GM19467 (cell line): ENCODE measurements around the gene ARPP19.
"Not testable (repeated sequence)": the region's sequence is repeated elsewhere in the genome, so short reads cannot be mapped to it uniquely, and the experiment has no call there.

ENCODE experiments used
- ATAC-seq: cut with Tn5 transposase; IDR thresholded peaks from one replicate; pipeline ENCODE4 v1.9.1; 2021; ENCODE audit warnings: mild to moderate bottlenecking, moderate library complexity; ENCODE audit not compliant: unreplicated experiment

The ARPP19 gene

DNA sequence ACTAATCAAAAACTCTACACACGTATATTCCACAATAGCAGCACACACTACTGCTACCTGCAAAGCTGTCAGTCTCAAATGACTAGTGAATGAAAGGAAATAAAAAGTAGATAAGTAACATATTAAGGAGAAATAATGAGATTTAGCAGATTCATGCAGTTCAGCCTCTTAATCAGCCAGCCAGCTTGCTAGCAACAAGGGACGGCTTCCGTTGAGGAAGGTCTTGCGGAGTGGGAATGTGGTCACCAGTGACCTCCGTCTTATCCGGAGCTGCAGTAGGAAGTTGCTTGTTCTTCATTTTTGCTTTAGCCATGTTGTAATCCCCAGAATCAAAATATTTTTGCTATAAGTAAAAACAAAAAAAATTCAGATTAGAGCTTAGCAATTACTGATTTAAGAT lies 17.1 kb downstream of the ARPP19 start:
- ATAC-seq = no peak

DNA sequence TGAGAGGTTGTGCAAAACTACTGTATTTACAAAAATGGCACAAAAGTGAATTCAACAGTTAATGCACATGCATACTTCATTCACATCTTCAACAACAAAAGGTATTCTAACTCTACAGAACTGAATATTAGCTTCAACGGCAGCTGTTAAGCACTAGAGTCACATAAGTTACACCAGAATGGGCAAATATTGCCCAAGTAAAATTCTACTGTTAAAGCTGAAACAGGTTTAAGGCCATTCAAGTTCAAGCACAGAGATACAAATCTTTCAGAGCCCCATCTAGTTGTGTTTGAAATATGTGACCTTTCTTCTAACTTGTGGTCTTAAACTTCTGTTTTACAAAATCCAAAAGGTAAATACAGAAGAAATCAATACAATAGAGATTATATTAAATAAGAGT lies 17.6 kb downstream of the ARPP19 start:
- not testable (repeated sequence) for ATAC-seq

DNA sequence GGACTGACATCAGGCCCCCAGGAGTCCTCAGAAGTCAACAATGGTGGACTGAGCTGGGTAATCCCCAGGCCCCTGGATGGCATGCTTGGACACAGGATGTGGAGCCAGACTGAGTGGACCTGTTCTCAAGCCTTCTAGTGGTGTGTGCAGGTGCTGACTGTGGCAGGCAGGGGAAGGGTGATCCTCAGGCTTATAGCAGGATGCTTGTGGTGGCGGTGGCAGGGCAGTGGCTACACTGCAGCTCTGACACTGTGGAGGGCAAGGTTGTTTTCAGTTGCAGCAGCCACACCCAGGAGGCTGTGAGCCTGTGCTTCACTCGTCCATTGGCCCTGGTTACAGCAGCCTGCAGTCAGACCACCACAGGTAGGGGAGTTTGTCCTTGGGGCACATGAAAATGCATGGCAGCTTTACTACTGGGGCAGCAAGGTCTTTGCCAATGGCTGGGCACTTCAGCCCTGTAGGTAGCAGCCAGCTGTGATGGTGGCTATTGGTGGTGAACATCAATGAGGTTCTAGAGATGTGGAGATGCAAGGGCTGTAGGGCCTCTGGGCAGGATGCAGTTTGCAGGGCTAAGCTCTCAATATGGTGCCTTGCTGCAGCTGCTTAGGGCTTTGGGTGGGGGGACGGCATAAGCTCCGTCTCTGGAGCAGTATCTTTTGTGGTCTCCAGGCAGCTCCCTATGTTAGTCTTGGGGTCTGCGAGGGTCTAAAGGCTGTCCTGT lies 22.6 kb downstream of the ARPP19 start:
- ATAC-seq = no peak

DNA sequence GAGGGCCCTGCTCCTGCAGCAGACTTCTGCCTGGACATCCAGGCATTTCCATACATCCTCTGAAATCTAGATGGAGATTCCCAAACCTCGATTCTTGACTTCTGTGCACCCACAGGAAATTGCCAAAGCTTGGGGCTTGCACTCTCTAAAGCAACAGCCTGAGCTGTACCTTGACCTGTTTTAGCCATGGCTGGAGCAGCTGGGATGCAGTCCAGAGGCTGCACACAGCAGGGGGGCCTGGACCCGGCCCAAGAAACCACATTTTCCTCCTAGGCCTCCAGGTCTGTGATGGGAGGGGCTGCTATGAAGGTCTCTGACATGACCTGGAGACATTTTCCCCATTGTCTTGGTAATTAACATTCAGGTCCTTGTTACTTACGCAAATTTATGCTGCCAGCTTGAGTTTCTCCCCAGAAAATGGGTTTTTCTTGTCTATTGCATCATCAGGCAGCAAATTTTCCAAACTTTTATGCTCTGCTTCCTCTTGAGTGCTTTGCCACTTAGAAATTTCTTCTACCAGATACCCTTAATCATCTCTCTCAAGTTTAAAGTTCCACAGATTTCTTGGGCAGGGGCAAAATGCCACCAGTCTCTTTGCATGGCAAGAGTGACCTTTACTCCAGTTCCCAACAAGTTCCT lies 28.3 kb downstream of the ARPP19 start:
- ATAC-seq = no peak

DNA sequence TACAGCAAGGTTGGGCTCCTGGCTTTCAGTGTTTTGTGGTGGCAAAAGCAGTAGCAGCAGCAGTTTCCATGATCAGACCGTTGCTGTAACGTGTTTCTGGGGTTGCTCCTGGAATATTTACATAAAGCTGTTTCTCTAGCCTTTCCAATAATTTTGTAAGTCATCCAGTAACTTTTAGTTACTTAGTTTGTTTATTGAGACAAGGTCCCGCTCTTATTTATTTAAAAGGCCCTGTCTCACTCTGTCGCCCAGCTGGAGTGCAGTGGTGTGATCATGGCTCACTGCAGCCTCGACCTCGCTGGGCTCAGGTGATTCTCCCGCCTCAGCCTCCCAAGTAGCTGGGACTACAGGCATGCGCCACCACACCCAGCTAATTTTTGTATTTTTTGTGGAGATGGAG lies 31.4 kb downstream of the ARPP19 start:
- no peak for ATAC-seq

DNA sequence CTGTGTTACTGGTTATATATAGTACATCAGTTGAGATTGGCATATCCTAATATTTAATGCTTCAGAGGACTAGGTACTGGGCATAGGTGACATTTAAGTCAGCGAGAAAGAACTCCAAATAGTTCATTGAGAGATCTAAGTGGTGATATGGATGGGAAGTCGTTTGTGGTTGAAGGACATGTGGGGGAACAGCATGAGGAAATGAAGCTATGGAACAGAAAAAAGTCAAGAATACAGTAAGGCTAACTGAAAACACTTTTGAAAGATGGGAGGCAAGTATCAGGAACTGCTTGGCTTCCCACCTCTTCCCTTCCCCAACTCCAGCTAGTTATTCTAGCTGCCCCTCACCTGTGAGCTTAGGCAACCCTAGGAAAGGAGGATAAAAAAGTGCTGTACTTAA lies 36.4 kb downstream of the ARPP19 start:
- no peak for ATAC-seq

DNA sequence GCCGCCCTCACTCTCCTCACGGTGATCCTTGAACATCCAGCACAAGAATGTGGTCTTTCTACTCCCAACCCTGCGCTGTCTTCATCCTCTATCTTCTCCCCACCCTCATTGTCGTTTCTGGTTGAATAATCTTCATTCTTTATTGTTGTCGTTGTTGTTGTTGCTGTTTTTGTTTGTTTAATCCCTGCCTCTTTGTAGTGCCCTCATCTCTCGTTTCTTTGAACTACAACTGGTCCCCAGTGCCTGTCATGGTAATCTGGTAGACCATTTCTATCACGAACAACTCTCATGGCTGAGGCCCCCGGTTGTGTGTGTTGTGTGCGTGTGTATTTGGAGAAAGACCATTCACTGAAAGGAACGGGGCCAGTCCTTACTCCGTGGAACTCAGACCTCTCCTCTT lies 38.9 kb downstream of the ARPP19 start:
- no peak for ATAC-seq

DNA sequence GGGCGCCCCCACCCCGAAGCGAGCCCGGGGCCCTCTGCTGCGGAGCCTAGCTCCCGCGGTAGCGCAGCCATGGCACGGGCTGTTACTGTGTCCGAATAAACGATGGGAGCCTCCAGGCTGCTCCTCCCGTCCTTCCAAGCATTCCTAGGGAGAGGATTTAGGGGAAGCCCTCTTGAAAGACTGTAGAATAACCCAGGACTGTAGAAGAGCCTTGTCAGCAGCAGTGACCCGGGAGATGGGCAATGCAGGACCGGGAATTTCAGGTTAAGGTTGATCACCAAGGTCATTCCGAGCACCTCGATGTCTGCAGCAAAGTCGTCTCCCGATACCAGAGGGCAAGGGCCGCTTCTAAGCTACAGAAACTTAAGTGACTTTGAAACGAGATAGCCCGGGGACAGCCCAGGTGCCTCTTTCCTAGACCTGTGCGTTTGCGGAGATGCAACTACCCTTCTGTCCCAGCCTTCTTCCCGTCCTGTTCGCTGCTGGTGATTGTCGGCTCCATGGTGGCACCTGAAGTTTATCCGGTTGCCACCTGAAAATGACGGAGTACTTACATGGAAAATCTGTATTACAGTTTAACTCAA lies 39.4 kb downstream of the ARPP19 start:
- no peak for ATAC-seq

DNA sequence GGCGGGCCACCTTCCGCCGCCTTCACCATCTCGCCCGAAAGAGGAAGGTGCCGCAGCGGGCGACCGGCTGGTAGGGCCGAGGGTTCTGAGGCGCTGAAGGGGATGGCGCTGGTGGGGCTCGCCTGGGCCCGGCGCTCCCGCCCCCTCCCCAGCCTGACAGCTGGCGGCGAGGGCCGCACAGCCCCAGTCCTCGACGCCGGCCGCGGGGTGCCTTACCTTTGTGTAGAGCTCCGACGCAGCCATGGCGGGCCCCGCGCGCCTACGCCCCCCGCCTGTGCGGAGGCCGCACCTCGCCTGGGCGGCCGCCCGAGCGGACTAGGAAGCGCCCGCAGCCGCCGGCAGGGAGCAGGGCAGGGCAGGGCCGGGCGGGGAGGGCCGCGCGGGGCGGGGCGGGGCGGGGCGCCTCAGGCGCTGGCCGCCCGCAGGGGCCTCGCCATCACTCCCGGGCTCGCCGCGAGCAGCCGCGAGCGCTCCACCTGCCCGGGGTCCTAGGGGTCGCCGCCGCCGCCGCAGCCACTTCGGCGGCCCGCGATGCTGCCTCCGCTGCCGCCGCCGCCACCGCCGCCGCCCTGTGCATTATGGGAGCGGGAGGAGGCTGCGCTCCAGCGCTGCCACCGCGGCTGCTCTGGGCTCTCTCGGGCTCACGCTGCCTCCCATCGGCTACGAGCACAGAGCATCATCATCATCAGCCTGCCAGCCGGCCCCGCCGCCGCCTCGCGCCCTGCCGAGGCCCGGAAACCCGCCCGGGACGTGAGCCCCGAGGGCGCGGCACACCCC lies 40.1 kb downstream of the ARPP19 start, which contains the start of gene MYO5A:
MYO5A (minus strand) TSS at position 317 of the 777 bp plus-strand sequence; CDS start at position 243, 74 bp downstream.
- ATAC-seq = peak; percentile 83

DNA sequence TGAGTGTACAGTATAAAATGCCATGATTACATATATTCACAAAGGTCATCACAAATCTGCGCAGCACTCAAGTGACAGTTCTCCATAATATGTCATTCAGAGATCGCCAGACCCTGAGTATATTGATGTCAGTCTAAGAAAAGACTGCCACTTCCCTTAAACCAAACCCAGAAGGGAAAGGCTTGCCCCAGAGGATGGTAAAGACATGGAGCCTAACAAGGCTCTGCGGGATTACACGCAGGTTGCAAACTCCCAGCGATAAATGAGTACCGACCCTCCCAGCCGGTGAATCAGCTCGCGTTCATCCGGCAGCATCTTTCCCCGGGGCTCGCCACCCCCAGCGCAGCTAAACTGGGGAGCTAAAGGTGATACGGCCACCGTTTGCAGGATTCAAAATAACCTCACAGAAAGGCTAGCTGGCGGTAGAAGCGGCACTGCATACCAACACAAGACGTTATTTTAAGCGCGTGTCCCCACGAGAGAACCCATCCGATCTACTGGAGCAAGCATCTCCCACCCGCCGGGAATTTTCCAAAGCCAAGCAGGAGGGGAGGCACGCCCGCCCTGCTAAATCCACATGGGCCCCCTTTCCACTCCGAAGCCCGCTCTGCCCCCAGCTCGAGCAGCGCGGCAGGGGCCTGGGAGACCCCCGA lies 40.8 kb downstream of the ARPP19 start:
- ATAC-seq = no peak

DNA sequence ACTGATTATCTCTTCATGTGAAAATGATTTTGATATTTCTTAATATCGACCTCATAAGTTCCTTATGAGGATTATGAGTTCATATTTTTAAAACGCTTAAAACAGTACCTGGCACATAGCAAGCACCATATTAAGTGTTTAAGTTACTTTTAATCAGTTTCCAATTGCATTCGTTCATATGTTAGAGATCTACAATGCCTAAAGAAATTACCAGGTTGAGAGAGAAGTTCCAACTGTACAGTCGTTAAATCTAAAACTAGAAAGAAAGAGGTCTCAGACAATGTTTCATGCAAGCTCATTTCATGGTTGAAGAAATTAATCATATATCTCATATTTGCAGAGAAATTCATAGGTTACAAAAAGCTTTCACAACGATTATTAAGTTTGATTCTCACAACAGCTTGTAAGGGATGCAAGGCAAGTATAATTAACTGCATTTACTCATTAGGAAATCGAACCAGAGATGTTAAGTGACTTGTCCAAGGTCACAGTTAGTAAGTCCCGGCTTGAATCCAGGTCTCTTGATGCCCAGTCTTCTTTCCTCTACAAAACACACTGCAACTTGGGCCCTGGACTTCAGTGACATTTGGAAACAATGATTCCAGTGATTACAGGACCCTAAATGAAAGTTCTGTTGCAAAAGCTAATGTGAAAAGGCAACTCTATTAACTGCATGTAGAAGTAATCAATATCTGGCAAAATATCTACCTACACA lies 41.5 kb downstream of the ARPP19 start:
- ATAC-seq = no peak

DNA sequence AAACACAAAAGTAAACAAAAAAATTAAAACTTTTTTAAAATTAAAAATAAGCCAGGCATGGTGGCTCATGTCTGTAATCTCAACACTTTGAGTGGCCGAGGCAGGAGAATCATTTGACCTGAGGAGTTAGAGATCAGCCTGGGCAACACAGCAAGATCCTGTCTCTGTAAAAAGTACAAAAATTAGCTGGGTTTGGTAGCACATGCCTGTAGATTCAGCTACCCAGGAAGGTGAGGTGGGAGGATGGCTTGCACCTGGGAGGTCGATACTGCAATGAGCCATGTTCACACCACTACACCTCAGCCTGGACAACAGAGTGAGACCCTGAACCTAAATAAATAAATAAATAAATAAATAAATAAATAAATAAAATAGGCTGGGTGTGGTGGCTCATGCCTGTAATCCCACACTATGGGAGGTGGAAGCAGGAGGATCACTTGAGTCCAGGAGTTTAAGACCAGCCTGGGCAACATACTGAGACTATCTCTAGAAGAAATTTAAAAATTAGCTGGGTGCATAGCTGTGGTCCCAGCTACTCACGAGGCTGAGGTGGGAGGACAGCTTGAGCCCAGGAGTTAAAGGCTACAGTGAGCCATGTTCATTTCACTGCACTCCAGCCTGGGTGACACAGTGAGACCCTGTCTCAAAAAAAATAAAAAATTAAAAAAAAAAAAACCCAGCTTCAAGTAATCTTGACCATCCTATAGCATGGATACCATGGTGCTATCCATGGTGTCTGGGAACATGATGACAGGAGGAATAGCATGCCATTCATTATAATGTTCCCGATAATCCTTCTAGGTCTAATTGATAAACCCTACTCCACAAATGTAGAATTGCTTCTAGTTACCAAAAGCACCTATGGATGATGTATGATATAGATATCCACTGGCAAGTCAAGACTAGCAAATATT lies 44.4 kb downstream of the ARPP19 start:
- no peak for ATAC-seq

DNA sequence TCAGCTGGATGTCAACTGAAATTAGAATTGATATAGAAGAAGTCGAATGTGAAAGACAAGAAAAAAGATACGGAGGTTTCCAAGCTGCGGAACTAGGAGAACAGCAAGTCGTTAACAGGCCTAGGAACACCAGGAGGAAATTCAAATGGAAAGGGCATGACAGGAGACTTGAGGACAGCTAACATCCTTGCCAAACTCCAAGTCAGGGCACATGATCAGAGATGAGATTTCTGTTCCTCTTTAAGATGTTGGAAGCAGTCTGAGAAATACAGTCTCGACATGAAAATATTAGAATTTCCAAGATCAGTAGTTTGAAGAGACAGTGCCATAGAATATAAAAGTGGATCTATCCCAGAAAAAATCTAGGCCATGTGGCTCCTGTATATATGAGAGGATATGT lies 45.2 kb downstream of the ARPP19 start:
- ATAC-seq = no peak

DNA sequence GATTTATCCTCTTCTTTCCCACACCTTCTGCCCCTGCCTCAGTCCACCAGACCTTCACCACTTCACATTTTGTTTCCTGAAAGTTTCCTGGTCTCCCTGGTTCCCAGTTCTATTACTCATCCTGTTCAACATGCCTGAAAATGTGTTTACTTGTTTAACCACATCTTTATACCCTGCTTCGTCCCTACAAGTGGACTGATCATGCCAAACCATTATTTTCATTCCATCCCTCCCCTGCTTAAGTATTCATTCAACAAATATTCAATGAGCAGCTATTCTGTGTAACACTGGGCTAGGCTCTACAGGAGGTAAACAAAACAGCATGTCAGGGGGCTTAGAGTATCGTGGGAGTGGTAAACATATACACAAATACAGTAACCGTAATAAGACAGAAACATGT lies 45.6 kb downstream of the ARPP19 start:
- ATAC-seq = no peak

DNA sequence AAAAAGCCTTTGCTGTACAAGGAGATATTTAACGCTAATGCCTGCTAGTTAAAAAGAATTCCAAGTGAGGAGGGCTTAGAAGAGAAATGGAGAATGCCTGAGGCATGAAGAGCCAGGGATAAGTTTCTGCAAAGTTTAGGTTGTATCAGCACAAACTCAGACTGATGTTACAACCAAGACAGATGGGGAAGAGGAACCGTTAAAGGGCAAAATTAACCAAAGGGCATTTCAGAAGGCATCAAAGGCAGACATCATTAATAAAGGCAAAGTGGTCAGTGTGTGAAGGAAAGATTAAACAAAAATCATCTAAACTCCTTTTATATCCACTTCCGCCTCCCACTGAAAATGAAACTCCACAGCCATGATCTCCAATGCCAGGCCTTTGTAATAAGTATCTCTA lies 47.1 kb downstream of the ARPP19 start:
- ATAC-seq = no peak

DNA sequence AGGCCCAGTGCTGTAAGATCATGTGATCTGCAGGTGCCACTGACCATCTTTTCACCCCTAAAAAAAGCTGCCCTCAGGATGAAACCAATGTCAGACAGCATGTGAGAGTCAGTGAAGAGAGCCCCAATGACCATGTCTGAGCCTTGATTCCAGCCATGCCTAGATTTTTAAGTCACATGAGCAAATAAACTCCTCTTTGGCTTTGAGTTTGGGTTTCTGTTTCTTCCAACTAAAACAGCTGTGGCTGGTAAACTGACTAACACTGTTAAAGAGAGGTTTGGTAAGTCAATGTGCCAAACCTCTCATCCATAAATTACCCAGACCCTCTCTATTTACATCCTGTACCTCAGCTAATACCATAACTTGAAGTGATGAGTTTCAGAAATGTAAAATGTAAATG lies 48.4 kb downstream of the ARPP19 start:
- no peak for ATAC-seq

DNA sequence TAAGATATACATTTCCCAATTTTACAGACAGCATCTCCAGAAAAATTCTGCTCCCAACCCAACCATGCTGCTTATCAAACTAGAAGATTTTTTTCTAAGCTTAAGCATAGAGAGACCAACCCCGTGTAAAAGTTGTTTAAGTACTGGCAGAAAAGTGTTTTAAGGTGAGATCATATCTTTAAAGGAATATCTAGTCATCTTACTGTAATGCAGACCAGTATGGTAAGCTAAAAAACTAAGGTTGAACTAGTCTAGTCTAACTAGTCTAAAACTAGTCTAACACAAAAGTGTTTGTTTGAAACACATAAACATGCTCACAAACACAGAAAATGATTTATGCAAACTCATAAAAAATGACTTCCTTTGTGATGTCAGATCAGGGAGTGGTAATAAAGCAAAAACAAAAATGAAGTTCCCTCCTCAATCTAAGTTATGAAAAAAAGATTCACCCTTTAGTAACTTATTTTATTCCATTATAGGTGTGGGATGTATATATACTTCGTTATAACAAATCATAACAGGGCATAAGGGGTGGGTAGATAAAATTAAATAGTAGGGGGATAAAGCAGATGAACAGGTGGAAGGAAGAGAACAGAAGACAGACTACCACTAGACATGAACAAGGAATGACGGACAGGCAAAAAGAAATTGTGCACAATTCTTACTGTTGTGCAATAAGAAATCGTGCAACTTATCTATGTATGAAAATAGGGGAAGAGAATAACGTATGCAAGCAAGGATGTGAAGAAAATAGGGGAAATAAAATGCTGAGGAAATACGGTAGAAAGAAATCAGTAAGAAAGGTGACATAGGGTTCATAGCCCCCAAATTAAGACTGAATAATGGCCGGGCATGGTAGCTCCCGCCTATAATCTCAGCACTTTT lies 50.1 kb downstream of the ARPP19 start:
- no peak for ATAC-seq

DNA sequence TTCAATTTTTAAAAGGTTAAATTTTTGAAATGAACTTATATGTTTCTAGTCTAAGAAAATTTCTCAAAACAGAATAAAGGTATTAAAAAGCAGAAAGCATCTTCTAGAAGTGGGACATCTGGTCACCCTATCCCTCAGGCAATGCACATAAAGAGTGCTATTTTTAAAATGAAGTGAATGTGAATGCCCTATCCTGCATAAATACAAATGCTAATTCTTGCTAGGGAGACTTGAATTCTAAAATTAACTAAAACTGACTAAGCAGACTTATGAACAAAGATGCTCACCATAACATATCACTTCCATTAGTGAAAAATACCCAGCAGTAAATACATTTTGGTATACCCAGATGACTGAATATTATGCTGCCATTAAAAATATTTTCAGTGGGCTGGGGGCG lies 51.8 kb downstream of the ARPP19 start:
- ATAC-seq = no peak
